ENCODE data around the gene CHIC2. TPM values are rescaled to one million over a fixed set of nuclear protein-coding genes. Genes with fewer than 3 reads are reported as not detected.

CHIC2 gene
- total and polyA plus RNA-seq, 2 of the 8 experiments (the other 6 are each of a cell fraction or from before 2014, with no cell fraction given), result 4.5 to 10.9 TPM

- Histone ChIP-seq H3K79me1 (ENCODE audit: low read depth, low read length) (no peaks in the 10 kb centered on the region), H2BK120ac (replicated peaks; ENCODE audit: low read depth, low read length) (no peak overlapping the region), H3K36me3 (ENCODE audit: control insufficient read depth in 2 of 4, insufficient read depth in 4 of 4, low read length in 3 of 4) (peaks cover 0 to 7% (median 0%) of the 10 kb centered on the region in 4 experiments; a peak in 1 of 8 replicates), H4K5ac (ENCODE audit: insufficient read length, low read depth, low read length) (no peak overlapping the region), H4K91ac (replicated peaks; ENCODE audit: insufficient read length, low read length) (no peak overlapping the region), H4K8ac (ENCODE audit: extremely low read depth, insufficient read depth, low read length) (no peak overlapping the region), H2BK20ac (ENCODE audit: low read length) (no peak overlapping the region), H3K4me3 (ENCODE audit: extremely low read depth in 1 of 4, insufficient read depth in 2 of 4, low read depth in 3 of 4, low read length in 4 of 4) (peak overlapping the region in 3 of 4 experiments; percentile 32 to 56 (median 43); a peak in 4 of 8 replicates), H3K23me2 (ENCODE audit: low read depth, low read length) (peaks cover 5% of the 10 kb centered on the region; the same call in 1 of the 2 replicates), H2AFZ (ENCODE audit: low read length) (no peak overlapping the region), H3K79me2 (ENCODE audit: control insufficient read depth in 1 of 2, insufficient read depth in 2 of 2, low read length in 2 of 2) (no peaks in the 10 kb centered on the region), H3K18ac (ENCODE audit: extremely low read depth, low read length) (no peak overlapping the region), H3K27ac (ENCODE audit: low read depth, low read length) (no peak overlapping the region), H4K20me1 (replicated peaks in 1 of 2; ENCODE audit: control insufficient read depth in 1 of 2, insufficient read depth in 2 of 2, low read length in 2 of 2) (peaks cover 0 to 2% of the 10 kb centered on the region in 2 experiments), H3K9me3 (ENCODE audit: insufficient read depth in 2 of 2, low read depth in 1 of 2, low read length in 1 of 2) (no peaks in the 10 kb centered on the region), H3K14ac (ENCODE audit: insufficient read length) (no peak overlapping the region), H2AK5ac (ENCODE audit: low read depth, low read length) (no peak overlapping the region), H2BK5ac (ENCODE audit: low read depth, low read length) (no peak overlapping the region), H2BK15ac (ENCODE audit: low read length) (no peak overlapping the region), H3K27me3 (replicated peaks in 1 of 4; ENCODE audit: control insufficient read depth in 3 of 4, extremely low read depth in 1 of 4, insufficient read depth in 3 of 4, low read length in 3 of 4) (peaks cover 87 to 100% (median 98%) of the 10 kb centered on the region in 4 experiments), H3K4ac (replicated peaks; ENCODE audit: insufficient read length, low read depth, low read length) (no peak overlapping the region), H3K4me1 (replicated peaks in 1 of 4; ENCODE audit: control insufficient read depth in 3 of 4, insufficient read depth in 4 of 4, low read length in 3 of 4) (peaks cover 18 to 62% (median 27%) of the 10 kb centered on the region in 4 experiments), H3K56ac (replicated peaks; ENCODE audit: insufficient read length, low read depth, low read length) (no peak overlapping the region), H3K9ac (replicated peaks in 1 of 4; ENCODE audit: extremely low read depth in 1 of 4, low read depth in 3 of 4, low read length in 3 of 4) (no peak overlapping the region), H2BK12ac (ENCODE audit: low read depth, low read length) (0 out of 2 replicates have a peak overlapping the region, but pooled peaks have one; percentile 39), H3K23ac (ENCODE audit: insufficient read length) (no peak overlapping the region), H3K4me2 (ENCODE audit: insufficient read depth in 1 of 2, low read depth in 2 of 2, low read length in 2 of 2) (peak overlapping the region; percentile 58 to 79)
- FAIRE-seq (no peak), DNase-seq (ENCODE audit: low read depth in 1 of 2, low spot score in 2 of 2) (peak in 1 of 2 experiments; percentile 61)
- ChIA-PET POLR2A (ENCODE audit: partially characterized antibody) (no interaction called here), CTCF (ENCODE audit: partially characterized antibody) (interaction anchor here (2.0 kb wide), 1 partner anchor 141 kb away, joined by 5 read pairs; no protein-coding TSS in a partner anchor)
- WGBS, 2 experiments (ENCODE audit: extremely low coverage in 1 of 2, insufficient coverage in 1 of 2, insufficient read length in 1 of 2, insufficient replicate concordance in 2 of 2, low coverage in 1 of 2, low lambda C conversion rate in 2 of 2, missing lambda C conversion rate in 1 of 2), result 4% methylated on average over 34 of the region's 46 CpGs; no CpG with 5 or more reads in 1 of the 2 experiments
- no peak for TF ChIP-seq CHD1 (IDR thresholded peaks at IDR 0.05; ENCODE audit: low read depth, low read length)
- peak; percentile 92 for TF ChIP-seq EZH2 (IDR thresholded peaks at IDR 0.05; ENCODE audit: low read depth, low read length, severe bottlenecking)
- peak; percentile 16 for TF ChIP-seq RNF2 (IDR thresholded peaks at IDR 0.05; ENCODE audit: borderline replicate concordance, low read depth, low read length, missing control alignments, poor library complexity, severe bottlenecking)
- TF ChIP-seq SP4 (IDR thresholded peaks at IDR 0.05; ENCODE audit: low read length), result no peak
Measured at GRCh38 chr4:54100595-54101189, 36.3 kb upstream of the CHIC2 start.

Data from H1 (cell line).